Nephron progenitor cell (in vitro differentiated cells): ENCODE results near the gene GRIK1.

ENCODE experiments used
- DNase-seq: peaks from one replicate; pipeline ENCODE4 v3.0.0; 2021
- H3K27ac Mint-ChIP-seq: 2 replicates; pipeline ENCODE4 v1.8.0; 2021; ENCODE audit warnings: mild to moderate bottlenecking, moderate library complexity, mixed read lengths
- H3K27me3 Mint-ChIP-seq: 2 replicates; pipeline ENCODE4 v1.8.0; 2021; ENCODE audit warnings: mild to moderate bottlenecking, low read depth, mixed read lengths; ENCODE audit not compliant: poor library complexity
- H3K36me3 Mint-ChIP-seq: 2 replicates; pipeline ENCODE4 v1.8.0; 2021; ENCODE audit warnings: low read depth, mixed read lengths
- H3K4me1 Mint-ChIP-seq: 2 replicates; pipeline ENCODE4 v1.8.0; 2021; ENCODE audit warnings: mixed read lengths
- H3K4me3 Mint-ChIP-seq: 2 replicates; pipeline ENCODE4 v1.8.0; 2021; ENCODE audit warnings: mild to moderate bottlenecking, moderate library complexity, mixed read lengths
- H3K9me3 Mint-ChIP-seq: 2 replicates; pipeline ENCODE4 v1.8.0; 2021; ENCODE audit warnings: mild to moderate bottlenecking, moderate library complexity, mixed read lengths
- TF ChIP-seq, protein P1 (sequence below): fragments of 200-600 bp; sonication (generic); IDR thresholded peaks from 2 replicates; pipeline ENCODE4 v1.5.0; 2021; ENCODE audit warnings: antibody characterized with exemption

GRIK1 gene

DNA sequence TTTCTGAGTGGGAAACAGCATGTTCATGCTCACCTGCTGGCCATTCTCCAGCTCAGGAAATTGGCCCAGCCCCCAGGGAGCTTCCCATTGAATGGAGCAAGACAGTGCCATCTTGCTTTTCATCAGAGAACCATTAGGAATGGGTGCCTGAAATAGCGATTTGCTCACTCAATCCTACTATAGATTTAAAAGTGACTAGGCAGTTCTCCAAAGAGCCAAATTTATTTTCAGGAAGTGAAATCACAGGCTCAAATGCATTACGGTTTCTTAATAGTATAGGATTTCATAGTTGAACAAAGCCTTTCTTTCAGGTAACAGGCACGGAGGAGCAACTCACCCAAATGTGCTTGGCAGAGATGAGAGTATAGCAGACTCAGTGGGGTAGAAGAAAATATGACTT is 272.1 kb downstream of the GRIK1 start:
- Mint-ChIP-seq H3K9me3 (no peaks in the 10 kb centered on the region), H3K4me1 (no peaks in the 10 kb centered on the region), H3K27me3 (peaks cover 6% of the 10 kb centered on the region), H3K27ac (no peak overlapping the region), H3K4me3 (no peak overlapping the region), H3K36me3 (no peaks in the 10 kb centered on the region)
- DNase-seq = no peak
- TF ChIP-seq, protein P1, sequence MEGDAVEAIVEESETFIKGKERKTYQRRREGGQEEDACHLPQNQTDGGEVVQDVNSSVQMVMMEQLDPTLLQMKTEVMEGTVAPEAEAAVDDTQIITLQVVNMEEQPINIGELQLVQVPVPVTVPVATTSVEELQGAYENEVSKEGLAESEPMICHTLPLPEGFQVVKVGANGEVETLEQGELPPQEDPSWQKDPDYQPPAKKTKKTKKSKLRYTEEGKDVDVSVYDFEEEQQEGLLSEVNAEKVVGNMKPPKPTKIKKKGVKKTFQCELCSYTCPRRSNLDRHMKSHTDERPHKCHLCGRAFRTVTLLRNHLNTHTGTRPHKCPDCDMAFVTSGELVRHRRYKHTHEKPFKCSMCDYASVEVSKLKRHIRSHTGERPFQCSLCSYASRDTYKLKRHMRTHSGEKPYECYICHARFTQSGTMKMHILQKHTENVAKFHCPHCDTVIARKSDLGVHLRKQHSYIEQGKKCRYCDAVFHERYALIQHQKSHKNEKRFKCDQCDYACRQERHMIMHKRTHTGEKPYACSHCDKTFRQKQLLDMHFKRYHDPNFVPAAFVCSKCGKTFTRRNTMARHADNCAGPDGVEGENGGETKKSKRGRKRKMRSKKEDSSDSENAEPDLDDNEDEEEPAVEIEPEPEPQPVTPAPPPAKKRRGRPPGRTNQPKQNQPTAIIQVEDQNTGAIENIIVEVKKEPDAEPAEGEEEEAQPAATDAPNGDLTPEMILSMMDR = no peak

DNA sequence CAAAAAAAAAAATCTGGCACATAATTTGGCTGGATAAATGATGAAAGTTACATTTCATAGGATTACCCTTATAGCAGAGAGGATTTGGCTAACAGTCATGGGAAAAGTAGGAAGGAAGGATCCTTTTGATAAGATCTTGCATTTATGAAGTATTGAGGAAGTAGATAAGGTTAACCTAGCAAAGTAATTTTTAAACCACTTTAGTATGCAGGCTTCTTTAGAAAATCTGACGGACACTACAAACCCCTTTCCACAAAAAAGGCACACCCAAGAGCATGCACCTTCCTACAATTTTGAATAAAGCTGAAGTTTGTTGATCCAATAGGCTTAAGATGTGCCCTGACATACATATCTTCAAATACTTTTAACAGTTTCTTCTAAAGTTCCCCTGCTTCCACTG is 275.2 kb downstream of the GRIK1 start:
- peaks cover 6% of the 10 kb centered on the region for H3K27me3 Mint-ChIP-seq
- peaks cover 9% of the 10 kb centered on the region for H3K36me3 Mint-ChIP-seq
- peaks cover 12% of the 10 kb centered on the region for H3K9me3 Mint-ChIP-seq
- TF ChIP-seq, protein P1 = no peak
- no peaks in the 10 kb centered on the region for H3K4me1 Mint-ChIP-seq
- H3K27ac Mint-ChIP-seq = no peak overlapping the region
- DNase-seq = no peak
- no peak overlapping the region for H3K4me3 Mint-ChIP-seq

DNA sequence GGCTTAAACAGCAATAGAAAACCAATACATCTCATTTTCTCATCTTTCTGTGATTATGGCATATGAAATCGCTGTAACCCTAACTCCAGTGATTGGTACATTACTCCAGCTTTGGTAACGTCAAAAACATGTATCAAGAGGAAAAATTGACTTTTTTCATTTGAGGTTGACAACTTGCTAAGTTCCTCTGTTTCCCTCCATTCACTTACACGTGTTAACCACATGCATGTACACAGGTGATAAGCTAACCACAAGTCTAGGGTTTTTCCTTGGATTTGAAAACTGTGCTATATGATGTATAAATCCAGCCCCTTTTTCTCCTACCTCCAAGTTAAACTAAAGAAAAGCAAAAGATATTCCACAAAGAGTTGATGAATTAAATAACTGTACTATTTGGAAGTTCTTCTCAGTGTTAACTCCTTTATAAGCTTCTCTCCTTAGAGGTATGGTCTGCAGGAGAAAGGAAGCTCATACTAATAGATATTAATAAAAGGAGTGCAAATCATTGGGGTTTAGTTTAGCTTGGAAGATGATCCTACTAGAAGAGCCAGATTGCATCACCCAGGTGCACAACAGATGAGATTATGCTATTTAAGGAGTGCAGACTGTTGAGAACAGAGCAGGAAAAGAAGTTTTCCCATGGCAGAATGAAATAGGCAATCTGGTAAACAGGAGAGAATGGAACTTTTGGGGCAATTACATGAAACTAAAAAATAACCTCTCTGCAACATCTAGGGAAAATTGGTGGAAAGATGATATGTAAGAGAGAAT is 277.9 kb downstream of the GRIK1 start:
- Mint-ChIP-seq H3K27ac (no peak overlapping the region), H3K4me1 (peaks cover 21% of the 10 kb centered on the region), H3K9me3 (peaks cover 21% of the 10 kb centered on the region), H3K36me3 (peaks cover 9% of the 10 kb centered on the region), H3K27me3 (peaks cover 6% of the 10 kb centered on the region), H3K4me3 (no peak overlapping the region)
- no peak for DNase-seq
- TF ChIP-seq, protein P1 = no peak

DNA sequence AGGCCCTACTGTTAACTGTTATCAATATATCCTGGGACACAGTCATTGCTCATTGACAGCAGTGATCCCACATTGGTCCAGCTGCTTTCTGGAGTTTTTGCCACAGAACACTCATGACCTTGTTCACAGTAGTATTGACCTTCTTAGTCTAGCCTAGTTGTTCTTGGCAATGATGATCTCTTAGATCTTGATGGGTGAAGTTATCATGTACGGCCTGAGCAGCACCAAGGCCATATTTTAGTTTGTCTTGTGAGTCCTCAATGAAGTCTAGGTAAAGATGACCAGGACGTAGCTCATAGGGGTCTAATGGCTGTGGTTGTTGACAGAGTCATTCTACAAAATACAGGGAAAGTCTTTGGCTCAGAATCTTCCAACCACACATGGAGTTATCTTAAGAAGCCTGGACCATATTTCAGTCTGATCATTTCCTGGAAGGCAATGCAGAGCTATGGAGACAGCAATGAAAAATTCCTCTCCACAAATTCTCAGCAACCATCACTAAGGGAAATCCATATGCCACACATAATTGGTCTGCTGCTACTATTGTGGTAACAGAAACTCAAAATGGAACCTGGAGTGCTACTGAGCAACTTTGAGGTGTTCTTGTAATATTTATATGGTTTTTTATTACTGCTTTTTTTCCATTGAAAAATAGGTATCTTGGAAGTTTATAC is 279.6 kb downstream of the GRIK1 start:
- Mint-ChIP-seq H3K4me1 (peaks cover 33% of the 10 kb centered on the region), H3K27me3 (peaks cover 4% of the 10 kb centered on the region), H3K36me3 (peaks cover 15% of the 10 kb centered on the region), H3K9me3 (peaks cover 28% of the 10 kb centered on the region), H3K27ac (no peak overlapping the region), H3K4me3 (no peak overlapping the region)
- TF ChIP-seq, protein P1 = no peak
- DNase-seq = no peak

DNA sequence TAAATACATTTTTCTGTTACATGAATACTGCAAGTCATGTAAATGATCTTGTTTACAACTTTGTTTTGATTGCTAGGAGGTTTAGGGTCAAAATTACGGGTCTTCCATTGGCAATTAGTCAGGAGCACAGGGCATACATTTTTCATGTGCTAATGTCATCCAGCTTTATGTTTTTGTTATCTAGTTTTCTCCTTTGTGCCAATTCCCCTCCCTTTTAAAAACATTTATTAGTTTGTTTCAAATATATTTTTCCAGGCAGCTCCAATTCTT is 280.9 kb downstream of the GRIK1 start:
- peaks cover 39% of the 10 kb centered on the region for H3K4me1 Mint-ChIP-seq

More for the DNA sequence above, 280.9 kb downstream of the GRIK1 start:
- TF ChIP-seq, protein P1 = no peak
- Mint-ChIP-seq H3K36me3 (peaks cover 22% of the 10 kb centered on the region), H3K27ac (no peak overlapping the region), H3K4me3 (no peak overlapping the region), H3K27me3 (peaks cover 4% of the 10 kb centered on the region), H3K9me3 (peaks cover 34% of the 10 kb centered on the region)
- no peak for DNase-seq
